ENCODE measurements around the gene HERC2. TPM values are rescaled to one million over a fixed set of nuclear protein-coding genes. Genes with fewer than 3 reads are reported as not detected.

Gene HERC2
- total and polyA plus RNA-seq, 2 of the 13 experiments (the other 11 are each of a cell fraction or from before 2014, with no cell fraction given) = 17.6 to 24.8 TPM

GRCh38 chr15:28082891-28083684 lies 238.9 kb downstream of the HERC2 start (continued):
- TF ChIP-seq SMAD3 (CRISPR knock-in tag; IDR thresholded peaks at IDR 0.05) (no peak), PATZ1 (CRISPR knock-in tag; IDR thresholded peaks at IDR 0.05) (no peak), ZNF687 (CRISPR knock-in tag; IDR thresholded peaks at IDR 0.05) (peak; percentile 81), GRHL1 (CRISPR knock-in tag; conservative IDR thresholded peaks at IDR 0.05) (no peak), ZNF670 (CRISPR knock-in tag; IDR thresholded peaks at IDR 0.05; ENCODE audit: borderline replicate concordance) (0 out of 2 replicates have a peak, but pooled peaks have one; percentile 51), POGZ (CRISPR knock-in tag; IDR thresholded peaks at IDR 0.05) (peak; percentile 67), RAD51 (IDR thresholded peaks at IDR 0.05; ENCODE audit: borderline replicate concordance) (no peak), REL (CRISPR knock-in tag; conservative IDR thresholded peaks at IDR 0.05) (no peak), ZSCAN25 (CRISPR knock-in tag; IDR thresholded peaks at IDR 0.05) (no peak), NR3C1 (CRISPR knock-in tag; IDR thresholded peaks at IDR 0.05) (no peak), ZBTB37 (CRISPR knock-in tag; IDR thresholded peaks at IDR 0.05) (no peak), MED1 (CRISPR knock-in tag; IDR thresholded peaks at IDR 0.05) (peak; percentile 52), NFKBIZ (CRISPR knock-in tag; IDR thresholded peaks at IDR 0.05) (0 out of 2 replicates have a peak, but pooled peaks have one; percentile 41), RFX3 (CRISPR knock-in tag; IDR thresholded peaks at IDR 0.05) (no peak)
- TF ChIP-seq, protein P1, sequence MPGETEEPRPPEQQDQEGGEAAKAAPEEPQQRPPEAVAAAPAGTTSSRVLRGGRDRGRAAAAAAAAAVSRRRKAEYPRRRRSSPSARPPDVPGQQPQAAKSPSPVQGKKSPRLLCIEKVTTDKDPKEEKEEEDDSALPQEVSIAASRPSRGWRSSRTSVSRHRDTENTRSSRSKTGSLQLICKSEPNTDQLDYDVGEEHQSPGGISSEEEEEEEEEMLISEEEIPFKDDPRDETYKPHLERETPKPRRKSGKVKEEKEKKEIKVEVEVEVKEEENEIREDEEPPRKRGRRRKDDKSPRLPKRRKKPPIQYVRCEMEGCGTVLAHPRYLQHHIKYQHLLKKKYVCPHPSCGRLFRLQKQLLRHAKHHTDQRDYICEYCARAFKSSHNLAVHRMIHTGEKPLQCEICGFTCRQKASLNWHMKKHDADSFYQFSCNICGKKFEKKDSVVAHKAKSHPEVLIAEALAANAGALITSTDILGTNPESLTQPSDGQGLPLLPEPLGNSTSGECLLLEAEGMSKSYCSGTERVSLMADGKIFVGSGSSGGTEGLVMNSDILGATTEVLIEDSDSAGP (CRISPR knock-in tag; IDR thresholded peaks at IDR 0.05; ENCODE audit: borderline replicate concordance) = no peak
- TF ChIP-seq, protein P2, sequence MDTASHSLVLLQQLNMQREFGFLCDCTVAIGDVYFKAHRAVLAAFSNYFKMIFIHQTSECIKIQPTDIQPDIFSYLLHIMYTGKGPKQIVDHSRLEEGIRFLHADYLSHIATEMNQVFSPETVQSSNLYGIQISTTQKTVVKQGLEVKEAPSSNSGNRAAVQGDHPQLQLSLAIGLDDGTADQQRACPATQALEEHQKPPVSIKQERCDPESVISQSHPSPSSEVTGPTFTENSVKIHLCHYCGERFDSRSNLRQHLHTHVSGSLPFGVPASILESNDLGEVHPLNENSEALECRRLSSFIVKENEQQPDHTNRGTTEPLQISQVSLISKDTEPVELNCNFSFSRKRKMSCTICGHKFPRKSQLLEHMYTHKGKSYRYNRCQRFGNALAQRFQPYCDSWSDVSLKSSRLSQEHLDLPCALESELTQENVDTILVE (CRISPR knock-in tag; IDR thresholded peaks at IDR 0.05) = no peak

All from HepG2 (cell line).